HG03521 (cell line): ENCODE results near the gene UNC5C.

ENCODE experiments used
- ATAC-seq: cut with Tn5 transposase; IDR thresholded peaks from one replicate; pipeline ENCODE4 v1.9.1; 2021; ENCODE audit warnings: mild to moderate bottlenecking, moderate library complexity; ENCODE audit not compliant: unreplicated experiment

UNC5C gene

DNA sequence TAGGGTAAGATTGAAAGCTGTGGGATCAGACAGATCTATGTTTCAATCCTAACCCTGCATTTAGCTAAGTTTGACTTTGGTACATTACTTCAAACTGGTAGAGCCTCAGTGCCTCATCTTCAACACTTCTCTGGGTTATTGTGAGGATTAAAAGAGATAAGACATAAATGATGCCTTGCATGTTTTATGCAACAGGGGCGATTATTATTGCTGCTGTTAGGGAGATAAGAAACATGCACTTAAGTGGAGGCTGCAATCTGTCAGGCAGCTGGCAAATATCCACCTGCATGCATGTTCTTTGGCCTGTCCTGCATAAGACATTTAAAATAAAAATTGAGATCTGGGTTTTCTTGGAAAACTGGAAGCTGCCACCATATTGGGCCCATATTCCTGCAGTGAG is 24.6 kb downstream of the UNC5C start:
- ATAC-seq, result no peak

DNA sequence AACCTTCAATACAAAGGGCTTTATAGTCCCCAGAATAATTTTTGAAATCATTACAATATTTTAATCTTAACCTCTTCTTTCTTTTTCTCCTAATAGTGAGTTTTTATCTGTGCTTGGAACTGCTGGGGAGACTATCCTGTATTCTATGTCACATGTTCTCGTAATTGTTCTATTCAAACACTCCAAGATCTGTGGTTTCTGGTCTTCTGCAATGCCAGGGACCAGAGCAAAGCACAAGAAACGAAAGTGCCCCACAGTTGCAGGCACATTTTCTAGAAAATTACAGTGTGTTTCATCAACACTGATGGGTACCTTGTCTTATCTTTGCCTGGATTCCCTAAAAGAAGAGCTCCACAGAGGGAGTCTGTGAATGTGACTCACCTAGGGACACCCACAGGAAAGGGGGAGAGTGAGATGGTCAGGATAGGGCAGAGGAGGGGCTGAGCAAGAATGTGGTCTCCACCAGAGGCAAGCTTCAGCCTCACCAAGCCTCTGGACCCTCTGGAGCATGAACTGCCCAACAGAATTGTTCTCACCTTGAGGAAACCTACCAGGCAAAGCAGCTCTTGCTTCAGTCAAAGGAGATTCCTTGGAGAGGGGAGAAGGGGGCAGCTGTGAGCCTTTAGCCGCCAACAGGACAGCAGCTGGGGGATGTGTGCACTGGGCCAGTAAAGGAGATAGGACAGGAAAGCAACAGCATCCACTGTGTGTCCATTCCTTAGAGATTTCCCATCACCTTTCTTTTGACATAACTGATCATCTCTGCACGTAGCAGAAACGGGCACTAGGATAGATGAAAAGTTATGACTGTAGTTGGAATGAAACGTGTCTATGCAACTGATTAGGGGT is 25.9 kb downstream of the UNC5C start:
- no peak for ATAC-seq

DNA sequence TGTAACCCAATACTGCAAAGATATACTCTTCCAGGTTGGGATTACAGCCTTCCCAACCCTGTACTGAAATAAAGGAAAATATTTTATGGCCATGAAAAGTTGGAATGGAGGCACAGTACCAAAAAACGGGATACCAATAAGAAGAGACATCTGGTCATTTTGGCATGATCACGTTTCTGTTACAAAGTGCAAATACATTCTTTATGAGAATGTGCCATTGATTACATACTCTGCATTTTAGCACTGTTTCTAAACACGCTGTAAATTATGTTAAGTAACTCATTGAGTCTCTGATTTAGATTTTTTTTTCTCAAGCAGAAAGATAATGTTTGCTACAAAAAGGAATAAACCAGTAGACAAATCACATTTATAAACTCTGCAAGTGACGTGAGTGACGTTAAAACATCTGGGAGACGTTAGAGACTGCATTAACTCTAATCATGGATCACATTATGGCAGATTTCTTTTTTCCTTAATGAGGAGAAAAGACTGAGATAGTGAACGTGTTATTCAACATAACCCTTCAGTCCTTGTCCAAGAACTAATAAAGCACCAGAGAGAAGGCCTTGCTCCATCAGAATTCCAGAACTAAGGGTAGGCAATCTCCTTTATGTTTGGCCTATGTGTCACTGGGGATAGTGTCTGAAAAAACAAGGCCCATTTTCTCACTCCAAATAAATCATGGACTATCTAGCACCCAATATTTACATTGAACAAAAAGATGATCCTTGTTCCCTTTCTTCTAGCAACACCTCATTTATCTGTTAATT is 31.0 kb downstream of the UNC5C start:
- ATAC-seq, result no peak

DNA sequence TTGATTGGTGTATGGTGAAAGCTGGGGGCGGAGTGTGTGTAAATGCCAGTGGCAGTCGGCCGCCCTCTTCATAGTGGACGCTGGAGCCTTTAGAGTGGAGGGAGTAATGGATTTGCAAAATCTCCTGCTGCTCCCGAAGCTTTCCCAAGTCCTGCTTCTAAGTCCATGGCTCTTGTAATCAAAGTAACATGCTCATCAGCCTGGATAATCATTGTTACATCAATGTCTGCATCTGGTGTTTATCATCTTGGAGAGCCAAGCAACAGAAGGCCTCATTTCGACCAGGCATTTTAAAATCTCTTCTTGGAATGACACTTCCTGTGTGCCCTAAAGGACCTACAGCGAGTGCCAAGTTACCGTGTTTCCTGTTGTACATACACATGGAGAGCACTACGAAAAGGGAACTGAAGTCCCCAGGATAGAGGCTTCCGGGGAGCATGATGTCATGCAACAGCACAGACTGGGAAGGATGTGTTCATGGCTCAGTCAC is 32.2 kb downstream of the UNC5C start:
- ATAC-seq, result no peak

DNA sequence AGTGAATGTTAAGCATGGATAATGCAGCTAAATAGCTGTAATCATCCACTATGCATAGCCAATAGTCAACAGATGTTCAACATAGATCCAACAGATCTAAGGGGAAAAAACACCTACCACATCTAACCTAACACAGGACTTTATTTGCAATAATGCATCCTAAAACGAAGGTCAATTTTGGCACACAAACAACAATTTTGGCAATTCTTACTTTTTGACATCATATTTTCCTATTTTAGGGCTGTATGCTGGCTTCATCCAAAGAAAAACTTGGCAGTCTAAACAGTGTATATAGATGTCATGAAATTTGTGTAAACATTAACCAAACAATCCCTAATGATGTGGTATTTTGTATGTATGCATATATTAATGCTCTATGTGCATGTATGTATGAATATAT is 33.2 kb downstream of the UNC5C start:
- no peak for ATAC-seq

DNA sequence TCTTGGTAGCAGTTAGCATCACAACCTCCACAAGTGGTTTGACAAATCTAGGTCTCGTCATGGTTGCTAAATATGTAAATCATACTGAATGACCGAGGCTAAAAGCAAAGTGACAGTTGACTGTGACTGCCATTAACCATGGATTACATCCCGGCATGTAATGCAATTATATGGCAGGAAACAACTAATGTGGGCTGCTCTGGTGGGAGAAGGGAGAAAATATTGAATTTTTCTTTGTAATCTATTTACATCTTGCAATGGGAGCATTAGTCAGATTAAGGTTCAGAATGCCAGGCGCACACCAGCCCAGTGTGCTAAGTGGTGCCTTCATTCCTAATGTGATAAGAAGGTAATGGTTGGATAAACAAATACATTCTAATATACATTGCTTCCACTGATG is 35.8 kb downstream of the UNC5C start:
- no peak for ATAC-seq

DNA sequence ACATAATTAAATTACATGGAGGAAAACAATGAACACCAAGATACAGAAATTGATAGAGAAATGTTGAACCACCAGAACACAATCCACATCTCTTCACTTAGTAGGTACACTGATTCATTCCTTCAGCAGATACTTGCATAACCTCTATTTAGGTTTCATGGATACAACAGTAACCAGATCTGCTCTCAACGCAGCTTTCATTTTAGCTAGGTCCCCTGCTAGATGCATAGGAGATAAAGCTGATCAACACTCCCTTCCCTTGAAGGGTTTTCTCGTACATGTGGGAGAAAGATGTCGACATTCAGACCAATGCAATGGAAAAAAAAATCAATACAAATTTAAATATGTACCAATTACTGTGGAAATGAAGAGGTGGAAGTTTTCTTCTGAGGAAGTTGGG is 37.3 kb downstream of the UNC5C start:
- no peak for ATAC-seq

DNA sequence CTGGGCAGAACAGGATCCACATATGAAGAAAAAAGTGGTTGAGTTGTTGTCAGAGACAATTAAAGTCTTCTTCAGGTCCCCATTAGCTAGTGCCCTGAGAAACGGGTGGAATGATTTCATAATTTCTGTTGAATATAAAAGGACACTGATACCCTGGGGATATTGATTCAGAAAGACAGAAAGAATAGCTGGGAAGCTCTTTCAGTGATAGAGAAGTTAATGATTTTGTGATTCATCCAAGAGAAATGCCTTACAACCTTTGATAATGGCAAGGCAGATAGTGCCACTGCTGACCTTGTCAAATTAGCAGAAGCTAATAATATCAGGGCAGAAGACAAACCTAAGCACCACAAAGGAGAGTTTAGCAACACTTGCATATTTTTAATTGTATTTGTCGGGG is 37.9 kb downstream of the UNC5C start:
- no peak for ATAC-seq

DNA sequence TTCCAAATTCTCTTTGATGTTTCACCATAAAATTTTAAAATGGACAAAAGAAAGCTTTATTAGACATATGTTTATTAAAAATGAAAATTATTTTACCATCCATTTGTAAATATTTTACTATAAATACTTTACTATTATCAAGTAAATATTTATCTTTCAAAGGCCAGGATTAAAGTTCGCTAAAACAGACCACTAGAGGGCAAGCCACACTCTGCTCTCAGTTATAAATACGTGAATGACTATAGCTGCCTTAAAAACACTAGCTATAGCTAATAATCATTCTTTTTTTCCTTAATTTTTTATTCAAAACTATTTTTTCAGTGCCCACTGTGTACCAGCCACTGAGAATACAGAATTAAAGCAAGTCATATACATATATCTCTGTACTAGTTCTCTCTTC is 38.6 kb downstream of the UNC5C start:
- no peak for ATAC-seq

DNA sequence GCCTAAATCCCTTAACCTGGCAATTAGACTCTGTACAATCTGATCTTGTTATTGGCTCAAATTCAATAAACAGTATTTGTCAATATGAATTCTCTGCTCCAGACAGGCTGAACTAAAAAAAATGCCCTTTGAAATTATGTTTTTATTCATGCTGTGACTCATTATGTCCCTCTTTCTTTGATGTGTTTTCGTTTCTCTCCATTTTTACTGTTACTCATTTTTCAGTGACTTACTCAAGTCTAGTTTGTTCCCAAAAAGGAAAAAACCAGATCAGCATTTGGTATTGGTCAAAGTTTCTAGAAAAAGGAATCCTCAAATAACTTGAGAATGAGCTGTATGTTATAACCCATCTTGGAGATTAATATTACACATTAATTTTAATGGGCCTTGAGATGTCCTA is 40.4 kb downstream of the UNC5C start:
- ATAC-seq, result no peak

DNA sequence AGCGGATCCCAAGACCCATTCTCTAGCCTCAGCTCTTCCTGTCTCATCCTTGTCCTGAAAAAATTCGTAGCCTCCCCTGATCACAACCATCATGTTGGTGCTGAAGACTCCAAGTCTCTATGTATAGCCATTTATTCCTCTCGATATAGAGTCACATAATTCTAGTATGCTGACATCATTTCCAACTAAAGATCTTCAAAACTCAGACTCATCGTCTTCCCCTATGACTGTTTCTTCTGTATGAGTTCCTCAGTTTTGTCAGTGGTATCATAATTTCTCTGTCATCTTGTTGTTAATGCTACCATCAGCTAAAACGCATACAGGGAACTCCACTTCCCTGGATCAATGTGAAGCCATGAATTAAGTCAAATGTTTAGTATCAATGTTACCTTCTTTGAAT is 41.2 kb downstream of the UNC5C start:
- ATAC-seq, result no peak

DNA sequence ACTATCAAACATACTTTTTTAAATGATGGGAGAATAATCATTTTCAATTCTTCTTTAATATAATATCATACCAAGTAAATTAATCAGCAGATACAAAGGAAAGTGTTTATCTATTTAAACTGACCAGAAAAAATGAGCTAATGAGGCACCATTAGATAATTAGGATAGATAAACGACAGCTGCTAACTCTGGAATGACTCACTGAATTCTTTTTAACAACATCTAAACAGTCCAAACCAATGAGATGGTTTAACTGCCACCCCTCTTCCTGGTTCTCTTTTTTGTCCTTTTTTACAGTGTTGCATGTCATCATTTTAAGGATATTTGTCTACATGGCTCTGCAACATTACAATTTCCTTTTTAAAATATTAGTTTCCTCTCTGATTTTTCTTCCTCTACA is 41.6 kb downstream of the UNC5C start:
- ATAC-seq, result no peak

DNA sequence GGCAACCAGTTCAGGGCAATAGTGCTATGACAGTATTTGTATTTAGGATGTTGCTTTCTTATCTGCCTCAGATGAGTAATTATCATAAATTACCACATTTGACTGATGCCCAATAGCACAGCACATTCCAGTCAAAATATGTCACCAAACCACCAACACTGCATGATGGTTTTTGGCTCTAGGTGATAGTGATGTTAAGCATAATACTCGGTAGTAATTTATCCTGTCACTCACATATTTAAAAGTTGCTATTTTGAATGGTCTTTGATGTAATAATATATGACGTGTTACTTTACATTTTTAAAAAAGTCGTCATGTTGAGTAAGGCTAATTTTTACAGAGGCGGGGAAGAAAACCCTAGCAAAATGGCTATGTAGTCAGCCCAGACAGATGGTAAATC is 42.5 kb downstream of the UNC5C start:
- no peak for ATAC-seq

DNA sequence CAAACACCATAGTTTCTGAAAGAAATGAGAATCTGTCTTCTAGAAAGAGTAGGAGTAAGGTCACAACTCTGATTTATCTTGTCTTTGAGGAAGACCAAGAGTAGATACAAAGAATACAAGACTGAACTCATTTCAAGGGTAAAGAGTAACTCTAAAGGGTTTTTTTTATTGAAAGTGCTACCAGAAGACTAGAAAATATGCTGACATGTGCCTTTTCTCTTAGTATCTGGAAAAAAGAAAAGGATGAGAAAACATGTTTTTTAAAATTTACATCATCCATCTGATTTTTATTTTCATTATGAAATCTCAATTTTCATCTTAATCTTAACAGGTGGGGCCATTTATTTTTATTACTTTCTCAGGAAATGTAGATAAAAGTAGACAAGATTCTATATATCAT is 43.0 kb downstream of the UNC5C start:
- no peak for ATAC-seq

DNA sequence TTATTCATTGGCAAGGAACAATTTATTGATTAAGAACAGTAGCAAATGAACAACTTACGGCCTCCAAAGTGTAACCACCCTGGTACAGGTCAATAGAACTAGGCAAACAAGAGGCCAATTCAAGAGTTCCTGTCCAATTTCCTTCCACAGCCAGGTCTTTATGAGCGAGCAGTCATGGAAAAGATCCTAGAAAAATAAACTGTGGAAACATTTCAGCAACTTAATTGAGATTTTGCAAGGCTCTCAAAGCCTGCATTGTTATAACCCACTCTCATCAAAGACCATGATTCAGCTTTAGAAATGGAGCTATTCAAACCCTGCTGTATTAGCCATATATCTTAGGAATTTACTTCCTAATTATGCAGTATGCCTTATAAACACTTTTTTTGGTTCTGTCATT is 43.6 kb downstream of the UNC5C start:
- ATAC-seq, result no peak

DNA sequence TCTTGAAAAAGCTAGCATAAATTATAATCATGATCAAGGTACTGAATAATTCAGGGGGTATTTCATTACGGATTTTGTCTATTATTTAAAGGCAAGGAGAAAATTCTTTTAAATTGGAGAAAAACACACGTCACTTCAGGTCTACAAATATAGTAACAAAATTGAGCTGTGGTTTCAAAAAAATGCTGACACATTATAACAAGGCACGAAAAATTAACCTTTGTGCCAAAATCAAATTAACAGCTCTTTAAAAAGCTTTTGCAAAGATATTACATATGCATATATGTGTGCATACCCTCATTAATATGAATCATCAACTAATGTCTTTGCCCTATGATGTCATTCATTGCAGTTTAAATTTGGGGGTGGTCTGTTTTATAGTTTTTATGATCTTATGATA is 44.3 kb downstream of the UNC5C start:
- no peak for ATAC-seq

DNA sequence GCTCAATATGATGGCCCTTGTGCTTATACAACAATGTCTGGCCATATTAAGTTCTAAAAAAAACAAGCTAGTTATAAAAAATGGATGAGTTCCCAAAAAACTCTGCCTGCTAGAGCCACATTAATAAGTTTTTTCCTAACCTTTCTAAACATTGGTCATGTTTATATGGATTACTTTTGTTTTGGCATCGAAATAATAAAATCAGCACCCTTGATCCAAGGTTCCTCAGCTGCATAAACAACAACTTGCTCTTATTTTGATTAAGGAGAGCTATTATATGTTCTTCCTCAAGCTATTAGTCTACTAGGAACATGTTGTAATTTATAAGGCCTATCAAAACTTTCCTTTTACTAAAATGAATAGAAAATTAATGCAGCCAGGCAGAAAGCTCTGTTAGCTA is 48.4 kb downstream of the UNC5C start:
- ATAC-seq, result no peak

DNA sequence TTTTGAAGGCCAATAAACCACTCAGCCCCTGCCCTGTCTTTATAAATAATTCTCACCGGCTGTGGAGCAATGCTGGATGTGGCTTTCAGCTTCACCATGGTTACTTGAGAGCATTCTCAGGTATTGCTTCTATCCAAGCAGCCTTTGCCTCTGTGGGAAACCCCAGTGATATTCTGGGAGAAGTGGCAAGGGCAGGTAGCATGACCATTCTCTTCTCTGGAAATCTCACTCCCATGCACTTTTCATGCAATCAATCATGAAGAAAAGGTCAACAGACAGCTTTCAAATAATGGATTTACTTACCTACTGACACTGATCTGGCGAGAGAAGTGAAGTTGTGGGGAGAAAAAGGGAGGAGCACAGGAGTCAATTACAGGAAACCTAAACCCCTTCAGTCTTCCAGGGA is 49.5 kb downstream of the UNC5C start:
- no peak for ATAC-seq

DNA sequence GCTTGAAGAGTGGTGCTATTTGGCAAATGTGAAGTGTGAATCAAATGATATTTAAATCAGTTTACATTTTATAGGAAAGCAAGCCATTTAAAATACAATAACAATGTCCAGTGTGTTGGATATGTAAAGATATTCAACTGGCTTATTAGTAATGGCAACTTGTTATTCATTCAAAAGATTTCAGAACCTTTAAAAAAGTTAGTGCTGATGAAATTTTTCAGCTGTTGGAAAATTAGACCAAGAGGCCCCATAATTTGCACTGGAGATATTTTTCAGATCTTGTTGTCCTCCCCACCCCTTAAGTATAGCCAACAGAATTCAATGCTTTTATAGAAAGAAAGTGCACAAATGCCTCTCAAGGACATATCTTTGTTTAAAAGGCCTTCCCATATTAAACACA is 54.6 kb downstream of the UNC5C start:
- no peak for ATAC-seq

DNA sequence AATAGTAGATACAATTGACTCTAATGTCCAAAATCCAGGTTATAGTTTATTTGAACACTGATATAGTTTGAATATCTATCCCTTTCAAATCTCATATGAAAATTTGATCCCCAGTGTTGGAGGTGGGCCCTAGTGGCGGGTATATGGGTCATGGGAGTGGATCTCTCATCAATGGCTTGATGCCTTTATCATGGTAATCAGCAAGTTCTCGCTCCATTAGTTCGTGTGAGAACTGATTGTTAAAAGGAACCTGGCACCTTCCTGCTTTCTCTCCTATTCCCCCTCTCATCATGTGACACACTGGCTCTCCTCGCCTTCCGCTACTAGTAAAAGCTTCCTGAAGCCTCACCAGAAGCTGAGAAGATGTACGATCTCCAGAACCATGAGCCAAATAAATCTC is 70.1 kb downstream of the UNC5C start:
- ATAC-seq, result no peak

DNA sequence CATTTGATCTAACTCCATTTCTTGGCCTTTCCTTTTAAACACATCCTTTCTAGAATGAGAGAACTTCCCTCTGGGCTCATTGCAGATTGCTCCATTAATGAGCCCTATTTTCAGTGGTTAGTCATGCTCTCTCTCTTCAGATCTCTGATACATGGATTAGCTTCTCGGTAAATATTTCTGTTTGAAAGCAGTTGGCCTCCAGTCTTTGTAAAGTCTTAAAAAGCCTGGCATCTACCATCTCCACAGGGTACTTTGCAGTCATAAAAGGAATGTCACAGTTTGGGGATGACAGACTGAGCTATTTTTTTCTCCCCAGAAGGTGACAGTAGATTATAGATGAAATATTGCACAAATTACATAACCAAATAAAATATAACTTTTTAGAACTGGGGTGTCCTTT is 72.7 kb downstream of the UNC5C start:
- ATAC-seq, result no peak

DNA sequence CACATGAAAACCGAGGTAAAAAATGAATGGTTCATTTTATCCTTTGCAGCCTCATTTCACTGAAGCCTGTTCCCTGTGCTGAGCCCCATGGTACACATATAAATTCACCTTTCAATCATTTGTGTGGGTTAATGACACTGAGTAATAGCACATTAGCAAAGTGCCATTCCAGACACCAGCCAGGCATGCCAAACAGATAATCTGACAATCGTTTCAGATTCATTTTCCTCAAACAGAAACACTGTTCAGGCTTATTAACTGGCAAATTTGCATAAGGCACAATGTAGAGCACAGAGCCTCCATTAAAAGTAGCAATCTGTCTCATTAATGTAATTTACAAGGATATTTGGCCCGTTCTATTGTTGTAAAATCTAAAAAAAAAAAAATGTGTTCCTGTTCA is 76.2 kb downstream of the UNC5C start:
- ATAC-seq, result no peak
